DMS114 treated with DMSO at 0.1 percent for 48 hours (cell line): ENCODE measurements around the gene TIGD7.

Experiments used
- DNase-seq: peaks from one replicate; lab custom pipeline; 2025; ENCODE audit not compliant: unreplicated experiment; lab: John Stamatoyannopoulos, UW

Gene TIGD7, protein sequence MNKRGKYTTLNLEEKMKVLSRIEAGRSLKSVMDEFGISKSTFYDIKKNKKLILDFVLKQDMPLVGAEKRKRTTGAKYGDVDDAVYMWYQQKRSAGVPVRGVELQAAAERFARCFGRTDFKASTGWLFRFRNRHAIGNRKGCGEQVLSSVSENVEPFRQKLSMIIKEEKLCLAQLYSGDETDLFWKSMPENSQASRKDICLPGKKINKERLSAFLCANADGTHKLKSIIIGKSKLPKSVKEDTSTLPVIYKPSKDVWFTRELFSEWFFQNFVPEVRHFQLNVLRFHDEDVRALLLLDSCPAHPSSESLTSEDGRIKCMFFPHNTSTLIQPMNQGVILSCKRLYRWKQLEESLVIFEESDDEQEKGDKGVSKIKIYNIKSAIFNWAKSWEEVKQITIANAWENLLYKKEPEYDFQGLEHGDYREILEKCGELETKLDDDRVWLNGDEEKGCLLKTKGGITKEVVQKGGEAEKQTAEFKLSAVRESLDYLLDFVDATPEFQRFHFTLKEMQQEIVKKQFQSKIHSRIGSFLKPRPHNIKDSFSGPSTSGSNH

GRCh38 chr16:3305109-3306068, at the start of gene TIGD7, which contains the start of gene ZNF75A:
TSS of gene TIGD7 (minus strand) at chr16:3305430. CDS start at chr16:3300614, 4,816 bp downstream.
TSS of gene ZNF75A (plus strand) at chr16:3305497. CDS start at chr16:3308429, 2,932 bp downstream.
- DNase-seq = peak; percentile 76

DNA sequence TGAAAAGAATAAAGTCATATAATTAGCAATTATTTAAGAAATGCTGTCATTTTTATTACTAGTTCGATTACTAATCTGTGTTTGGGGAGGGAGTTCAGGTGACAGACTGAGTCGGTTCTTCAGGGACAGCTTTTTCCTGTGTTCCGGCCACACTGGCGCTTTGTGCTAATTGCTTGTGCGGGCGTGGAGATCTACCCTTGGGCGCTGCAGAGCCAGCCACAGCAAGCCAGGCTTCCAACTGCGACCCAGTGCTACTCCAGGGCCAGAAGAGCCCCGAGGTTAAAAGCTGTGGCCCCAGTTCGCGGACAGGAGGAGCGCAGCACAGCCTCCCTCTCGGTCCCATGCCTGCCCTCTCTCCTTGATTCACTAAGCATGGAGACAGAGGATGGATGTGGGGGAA, 43.9 kb upstream of the TIGD7 start:
- DNase-seq = no peak

DNA sequence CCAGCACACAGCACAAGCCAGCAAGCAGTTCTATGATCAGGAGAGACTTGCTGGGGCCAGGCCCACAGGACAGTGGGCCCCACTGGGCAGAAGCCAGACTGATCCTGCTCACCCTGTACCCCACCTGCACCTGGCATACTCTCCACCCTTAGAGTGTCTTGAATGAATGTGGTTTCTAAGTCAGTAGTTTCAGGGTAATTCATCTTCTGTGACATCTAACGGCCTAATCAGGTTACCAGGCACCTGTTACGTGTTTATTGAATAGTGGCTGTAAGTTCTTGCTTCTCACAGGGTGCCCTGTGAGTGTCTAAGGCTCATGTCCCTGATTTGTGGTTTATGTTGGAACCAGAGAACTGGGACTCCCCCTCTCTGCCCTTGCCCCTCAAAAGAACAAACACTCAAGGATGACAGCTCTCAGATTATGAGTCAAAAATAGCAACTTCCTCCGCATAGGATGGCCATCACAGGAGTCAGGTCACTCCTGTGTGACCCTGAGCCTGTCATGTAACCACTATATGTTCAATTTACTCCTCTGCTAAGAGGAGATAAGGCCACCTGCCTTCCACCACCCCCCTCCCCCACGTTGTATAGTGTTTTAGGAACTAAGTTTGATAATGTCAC, 43.4 kb upstream of the TIGD7 start:
- DNase-seq = no peak

DNA sequence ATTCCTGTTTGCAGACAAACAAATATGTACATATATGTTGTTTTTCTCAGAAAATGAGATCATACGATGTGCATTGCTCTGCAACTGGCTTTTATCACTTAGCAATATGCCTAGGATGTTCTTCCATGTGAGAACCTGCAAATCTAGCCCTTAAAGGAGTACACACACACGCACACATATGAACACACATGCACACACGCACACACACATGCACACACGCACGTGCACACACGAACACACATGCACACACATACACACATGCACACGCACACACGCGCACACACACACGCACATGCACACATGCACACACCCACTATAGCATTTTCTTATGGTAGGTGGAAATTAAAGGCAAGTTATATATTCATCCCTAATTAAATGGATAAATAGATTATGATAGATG, 42.4 kb upstream of the TIGD7 start:
- no peak for DNase-seq

DNA sequence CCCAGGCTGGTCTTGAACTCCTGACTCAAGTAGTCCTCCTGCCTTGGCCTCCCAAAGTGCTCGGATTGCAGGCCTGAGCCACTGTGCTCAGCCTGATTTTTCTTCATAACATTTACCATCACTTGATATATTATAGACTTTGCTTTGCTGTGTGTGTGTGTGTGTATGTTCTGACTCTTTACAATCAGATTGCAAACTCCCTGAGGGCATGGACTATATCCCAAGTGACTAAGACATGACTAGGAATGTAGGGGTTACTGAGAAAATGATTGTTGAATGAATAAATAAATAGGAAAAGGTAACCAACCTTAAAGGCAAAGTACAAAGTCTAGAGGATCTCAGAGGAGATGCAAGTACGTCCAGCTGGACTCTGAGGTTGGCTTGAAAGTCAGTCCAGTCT, 40.8 kb upstream of the TIGD7 start:
- DNase-seq = no peak

GRCh38 chr16:3328643-3329042, 23.4 kb upstream of the TIGD7 start:
- no peak for DNase-seq

- DNase-seq = no peak
These were observed 22.9 kb upstream of the TIGD7 start for GRCh38 chr16:3328104-3328503.

- DNase-seq = no peak
These were observed 22.3 kb upstream of the TIGD7 start for GRCh38 chr16:3327514-3327913.

- no peak for DNase-seq
These were observed 16.6 kb upstream of the TIGD7 start for GRCh38 chr16:3321816-3322215.

- DNase-seq = no peak
These were observed 12.2 kb upstream of the TIGD7 start for GRCh38 chr16:3317315-3317999.

DNA sequence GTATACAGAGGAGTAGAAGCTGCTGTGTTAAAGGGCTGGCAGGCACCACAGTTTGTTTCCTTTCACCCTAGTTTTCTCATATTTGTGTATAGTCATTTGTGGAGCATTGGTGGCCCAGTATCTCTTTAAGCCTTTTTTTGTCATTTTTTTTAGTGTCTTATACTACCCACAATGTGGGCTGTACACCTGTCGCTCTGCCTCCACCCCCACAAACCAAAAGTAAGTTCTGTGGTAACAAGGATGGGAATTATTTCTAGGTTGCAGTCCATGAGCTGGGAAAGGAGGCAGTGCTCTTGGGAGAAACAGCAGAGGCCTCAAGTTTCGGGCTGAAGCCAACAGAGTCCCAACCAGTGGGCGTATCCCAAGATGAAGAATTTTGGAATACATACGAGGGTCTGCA, 6.3 kb upstream of the TIGD7 start:
- DNase-seq = no peak

DNA sequence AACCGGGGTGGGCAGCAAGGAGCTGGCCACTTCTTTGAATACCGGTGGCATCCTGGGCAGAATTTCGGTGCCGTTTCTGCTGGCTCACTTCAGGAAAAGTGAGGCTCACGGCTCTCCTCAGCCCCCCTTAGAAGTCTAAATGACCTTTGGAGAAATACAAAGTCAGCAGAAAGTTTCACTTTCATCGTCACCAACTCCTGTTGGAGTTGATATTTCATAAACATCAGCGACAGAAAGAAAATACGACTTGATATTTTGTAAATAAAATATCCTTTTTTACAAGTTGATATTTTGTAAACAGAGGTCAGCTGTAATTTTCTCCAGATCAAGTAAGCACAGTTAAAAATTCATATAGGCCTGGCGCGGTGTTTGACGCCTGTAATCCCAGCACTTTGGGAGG, 848 bp upstream of the TIGD7 start:
- no peak for DNase-seq

GRCh38 chr16:3304370-3304769, 860 bp downstream of the TIGD7 start:
- DNase-seq = no peak

DNA sequence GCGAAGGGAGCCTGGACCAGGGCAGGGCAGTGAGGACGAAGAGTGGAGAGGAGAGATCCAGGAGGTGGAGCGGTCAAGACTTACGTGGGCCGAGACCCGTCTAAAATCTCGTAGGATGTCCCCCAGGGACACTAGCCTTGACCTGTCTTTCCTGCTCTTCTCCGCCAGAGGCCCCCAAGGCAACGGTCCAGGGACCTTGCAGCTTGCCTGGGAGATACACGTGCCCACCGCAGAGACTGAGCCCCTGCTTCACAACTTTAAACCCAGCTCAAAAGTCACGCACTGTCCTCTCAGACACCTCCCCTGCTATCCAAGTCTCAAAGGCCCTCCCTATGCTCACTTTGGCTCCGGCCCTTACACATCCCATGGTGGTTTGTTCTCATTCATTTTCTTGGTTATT, 9.4 kb downstream of the TIGD7 start:
- no peak for DNase-seq

DNA sequence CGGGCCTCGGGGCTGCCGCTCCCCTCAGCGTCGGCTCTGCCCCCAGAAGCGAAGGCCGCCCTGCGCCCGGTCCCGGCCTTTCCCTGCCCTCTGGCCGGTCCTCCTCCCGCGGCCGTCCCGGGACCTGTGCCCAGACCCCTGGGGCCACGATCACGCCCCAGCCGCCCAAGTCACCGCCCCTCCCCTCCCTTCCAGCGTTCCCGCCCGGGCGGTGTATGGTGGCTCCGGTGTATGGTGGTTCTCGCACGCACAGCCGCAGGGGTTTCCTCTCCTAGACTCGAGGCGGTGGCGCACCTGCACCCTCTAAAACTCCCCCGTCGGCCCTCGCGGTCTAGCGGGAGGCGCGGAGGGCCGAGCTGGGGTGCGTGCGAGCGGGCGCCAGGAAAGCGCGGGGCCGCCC, 10.0 kb downstream of the TIGD7 start:
- no peak for DNase-seq

- DNase-seq = no peak
These were observed 12.6 kb downstream of the TIGD7 start for GRCh38 chr16:3292604-3293003.

DNA sequence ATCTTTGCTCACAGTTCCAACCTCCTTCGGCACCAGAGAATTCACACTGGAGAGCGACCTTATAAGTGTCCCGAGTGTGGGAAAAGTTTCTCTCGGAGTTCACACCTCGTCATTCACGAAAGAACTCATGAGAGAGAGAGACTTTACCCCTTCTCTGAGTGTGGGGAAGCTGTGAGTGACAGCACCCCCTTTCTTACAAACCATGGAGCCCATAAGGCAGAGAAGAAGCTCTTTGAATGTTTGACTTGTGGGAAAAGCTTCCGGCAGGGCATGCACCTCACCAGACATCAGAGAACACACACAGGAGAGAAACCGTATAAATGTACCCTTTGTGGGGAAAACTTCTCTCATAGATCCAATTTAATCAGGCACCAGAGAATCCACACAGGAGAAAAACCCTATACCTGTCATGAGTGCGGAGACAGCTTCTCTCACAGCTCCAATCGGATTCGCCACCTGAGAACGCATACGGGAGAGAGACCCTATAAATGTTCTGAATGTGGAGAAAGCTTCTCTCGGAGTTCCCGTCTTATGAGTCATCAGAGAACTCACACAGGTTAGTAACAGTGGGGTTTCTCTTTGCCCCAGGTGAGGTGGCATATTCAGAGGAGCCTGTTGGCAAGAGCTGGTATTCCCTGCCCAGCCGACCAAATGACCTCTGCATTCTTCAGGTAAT, 15.1 kb downstream of the TIGD7 start:
- DNase-seq = no peak

DNA sequence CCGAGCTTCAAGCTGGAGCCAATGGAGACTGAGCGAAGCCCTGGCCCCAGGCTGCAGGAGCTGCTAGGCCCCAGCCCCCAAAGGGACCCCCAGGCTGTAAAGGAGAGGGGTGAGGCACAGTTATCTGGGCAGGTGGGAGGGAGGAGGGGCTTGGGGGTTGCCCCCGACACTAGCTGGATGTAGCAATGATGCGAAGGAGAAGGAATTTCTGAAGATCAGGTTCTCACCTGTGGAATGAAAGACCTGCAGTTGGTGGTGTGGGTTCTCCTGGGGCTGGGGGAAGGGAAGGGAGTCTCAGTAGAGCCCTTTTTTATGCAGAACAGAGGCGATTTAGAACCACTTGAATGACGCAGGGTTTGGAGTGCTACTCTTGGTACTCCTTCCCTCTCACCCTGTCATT, 20.1 kb downstream of the TIGD7 start:
- DNase-seq = no peak

- no peak for DNase-seq
These were observed 21.4 kb downstream of the TIGD7 start for GRCh38 chr16:3283543-3284447.
